ENCODE data around the gene PHYKPL.
A peak's percentile ranks its signal among the peaks of the same experiment; 100 is the strongest.

GRCh38 chr5:178196986-178197385, 35.6 kb downstream of the PHYKPL start:
- TF ChIP-seq CTCF (conservative IDR thresholded peaks at IDR 0.05; ENCODE audit: low read depth, low read length), result peak; percentile 20; the same call in 1 of the 2 replicates
- TF ChIP-seq POLR2A (IDR thresholded peaks at IDR 0.05; ENCODE audit: low read depth, low read length), result no peak
- TF ChIP-seq FOS (IDR thresholded peaks at IDR 0.05; ENCODE audit: low read depth, low read length), result no peak
- TF ChIP-seq USF2 (IDR thresholded peaks at IDR 0.05; ENCODE audit: low read depth, low read length), result no peak
- no peak for TF ChIP-seq MXI1 (IDR thresholded peaks at IDR 0.05; ENCODE audit: borderline replicate concordance, low read depth, low read length)
- TF ChIP-seq SMC3 (IDR thresholded peaks at IDR 0.05; ENCODE audit: low read depth, low read length), result no peak
- no peak for TF ChIP-seq MAZ (IDR thresholded peaks at IDR 0.05; ENCODE audit: borderline replicate concordance, low read depth, low read length)
- TF ChIP-seq MAFK (IDR thresholded peaks at IDR 0.05; ENCODE audit: low read depth, low read length), result no peak
- no peak for TF ChIP-seq ELK1 (IDR thresholded peaks at IDR 0.05; ENCODE audit: borderline replicate concordance, low read depth, low read length)

Data from IMR-90 (cell line).